ENCODE results near the gene ALDH1A1.

Gene ALDH1A1

GRCh38 chr9:72855890-72856523 lies 96.8 kb downstream of the ALDH1A1 start:
- DNase-seq (ENCODE audit: low read depth) = no peak

GRCh38 chr9:72855321-72855720 lies 97.5 kb downstream of the ALDH1A1 start:
- no peak for DNase-seq (ENCODE audit: low read depth)

All from stimulated activated CD8-positive, alpha-beta memory T cell treated with anti-CD3 and anti-CD28 coated beads, Interleukin-15, amount 100 ng/mL, for 1 hour (primary cell).